GM21723 (cell line): ENCODE measurements around the gene BPIFB2.
"Not testable (repeated sequence)": the region's sequence is repeated elsewhere in the genome, so short reads cannot be mapped to it uniquely, and the experiment has no call there.

Experiments used
- ATAC-seq: cut with Tn5 transposase; IDR thresholded peaks from one replicate; pipeline ENCODE4 v1.9.1; 2021; ENCODE audit warnings: mild to moderate bottlenecking, moderate library complexity; ENCODE audit not compliant: unreplicated experiment

Gene BPIFB2

DNA sequence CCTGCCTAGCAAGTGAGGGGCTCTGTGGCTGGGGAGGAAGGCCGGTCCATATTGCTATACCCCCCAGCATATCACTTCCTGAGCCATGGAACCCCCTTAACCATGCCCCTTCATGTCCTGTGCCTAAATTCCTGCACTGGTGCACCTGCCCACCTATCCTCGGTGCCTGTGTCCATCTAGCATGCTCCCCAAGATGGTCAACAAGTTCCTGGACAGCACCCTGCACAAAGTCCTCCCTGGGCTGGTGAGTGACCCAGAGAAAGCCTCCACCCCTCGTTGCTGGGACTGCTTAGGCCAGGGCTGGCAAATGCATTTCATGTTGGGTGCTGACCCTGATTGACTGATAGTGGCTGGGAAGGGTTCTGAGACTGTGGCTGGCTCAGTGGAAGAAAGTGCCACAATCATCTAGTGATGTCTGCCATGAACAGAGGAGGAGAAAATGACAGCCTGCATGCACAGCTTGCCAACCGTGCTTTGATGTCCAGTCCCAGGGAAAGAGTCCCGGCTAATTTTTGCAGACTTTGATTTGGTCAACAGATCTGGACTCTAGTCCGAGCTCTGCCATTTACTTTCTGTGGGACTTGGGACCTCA, 27.5 kb downstream of the BPIFB2 start:
- ATAC-seq = no peak

DNA sequence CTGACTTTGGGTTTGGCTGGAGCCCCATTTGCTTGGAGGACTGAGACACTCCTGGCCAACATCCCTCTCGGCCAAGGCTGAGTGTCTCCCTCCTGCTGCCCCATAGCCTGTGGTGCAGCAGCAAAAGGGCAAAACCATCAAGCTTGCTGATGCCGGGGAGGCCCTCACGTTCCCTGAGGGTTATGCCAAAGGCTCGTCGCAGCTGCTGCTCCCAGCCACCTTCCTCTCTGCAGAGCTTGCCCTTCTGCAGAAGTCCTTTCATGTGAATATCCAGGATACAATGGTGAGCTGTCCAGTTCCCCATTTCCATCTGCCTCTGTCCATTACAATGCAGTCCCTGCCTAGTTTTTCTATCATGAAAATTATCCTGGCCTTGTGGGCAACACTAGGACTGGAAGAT, 30.0 kb downstream of the BPIFB2 start:
- no peak for ATAC-seq

DNA sequence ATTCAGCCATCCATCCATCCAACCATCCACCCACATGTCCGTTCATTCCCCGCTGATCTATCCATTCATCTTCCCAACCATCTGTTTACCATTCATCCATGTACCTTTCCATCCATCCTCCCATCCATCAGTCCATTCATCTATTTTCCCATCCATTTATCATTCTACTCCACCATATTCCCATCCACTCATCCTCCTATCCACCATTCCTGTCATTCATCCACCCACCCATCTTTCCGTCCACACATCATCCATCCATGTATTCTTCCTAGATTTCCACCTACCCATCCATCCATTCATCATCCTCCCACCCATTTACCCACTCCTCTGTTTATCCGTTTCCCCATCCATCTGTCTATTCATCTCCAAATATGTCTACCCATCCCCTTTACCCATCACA, 30.7 kb downstream of the BPIFB2 start:
- ATAC-seq = no peak

DNA sequence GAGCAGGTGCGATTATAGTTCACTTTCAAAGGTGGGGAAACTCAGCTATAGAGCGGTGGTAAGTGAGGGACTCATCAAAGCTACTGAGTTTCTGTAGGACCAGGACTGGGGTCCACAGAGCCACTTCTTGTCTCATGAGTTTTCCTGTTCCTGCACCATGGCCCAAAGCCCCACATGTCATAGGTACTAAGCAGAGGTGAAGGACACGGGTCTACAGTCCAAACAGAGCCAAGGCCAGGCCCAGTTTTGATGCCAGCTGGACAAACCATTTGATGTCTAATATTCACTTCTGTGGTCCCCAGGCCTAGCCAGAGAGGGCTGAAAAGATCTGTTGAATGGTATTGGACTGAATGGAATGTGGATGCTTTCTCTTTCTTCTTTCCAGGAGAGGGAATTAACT, 34.9 kb downstream of the BPIFB2 start:
- ATAC-seq = no peak

DNA sequence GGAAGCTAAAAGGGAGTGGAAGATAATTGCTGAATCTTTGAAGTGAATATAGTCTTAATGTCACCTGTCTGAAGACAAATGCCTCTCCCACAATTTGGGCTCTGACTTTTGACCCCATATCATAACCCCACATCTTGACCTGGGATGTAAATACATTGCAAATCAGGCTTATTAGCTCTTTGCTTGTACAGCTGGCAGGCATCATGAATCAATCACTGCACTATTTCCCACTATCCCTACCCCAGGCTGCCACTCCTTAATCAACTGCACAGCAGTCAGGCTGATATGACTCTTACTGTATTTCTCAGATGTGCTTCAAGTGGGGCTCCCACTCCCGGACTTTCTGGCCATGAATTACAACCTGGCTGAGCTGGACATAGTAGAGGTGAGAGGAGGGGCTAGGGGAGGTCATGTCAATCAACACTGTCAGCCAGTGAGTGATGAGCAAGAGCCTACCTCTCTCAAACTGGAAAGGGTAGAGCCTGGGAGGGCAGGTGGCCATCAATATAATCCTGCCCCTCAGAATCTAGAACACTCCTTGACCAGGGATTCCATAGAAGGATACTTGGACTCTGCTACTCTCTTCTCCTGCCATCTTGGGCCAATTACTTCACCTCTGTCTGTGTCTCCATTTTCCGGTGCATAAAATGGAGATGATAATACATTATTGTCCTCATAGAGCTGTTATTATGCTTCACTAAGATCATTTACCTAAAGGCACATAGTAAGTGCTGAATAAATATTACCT, 35.7 kb downstream of the BPIFB2 start:
- no peak for ATAC-seq

DNA sequence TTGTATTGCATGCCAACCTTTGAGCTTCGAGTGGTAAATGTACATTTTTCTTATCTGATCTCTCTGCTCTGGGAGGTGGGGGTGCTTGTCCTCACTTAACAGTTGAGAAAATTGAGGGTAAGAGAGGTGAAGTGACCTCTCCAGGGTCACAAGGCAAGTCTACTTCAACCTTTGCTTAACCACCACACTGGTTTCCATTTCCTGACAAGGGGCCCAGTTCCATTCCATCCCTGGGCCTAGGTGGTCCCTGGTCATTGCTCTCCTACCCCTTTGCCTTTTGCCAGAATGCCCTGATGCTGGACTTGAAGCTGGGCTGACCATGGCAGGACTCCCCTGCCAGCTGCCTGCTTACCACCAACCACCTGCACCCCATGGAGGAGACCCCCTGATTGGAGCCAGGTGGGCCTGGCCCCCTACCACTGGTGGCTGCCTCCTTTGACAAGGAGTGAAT, 36.3 kb downstream of the BPIFB2 start:
- ATAC-seq = no peak

DNA sequence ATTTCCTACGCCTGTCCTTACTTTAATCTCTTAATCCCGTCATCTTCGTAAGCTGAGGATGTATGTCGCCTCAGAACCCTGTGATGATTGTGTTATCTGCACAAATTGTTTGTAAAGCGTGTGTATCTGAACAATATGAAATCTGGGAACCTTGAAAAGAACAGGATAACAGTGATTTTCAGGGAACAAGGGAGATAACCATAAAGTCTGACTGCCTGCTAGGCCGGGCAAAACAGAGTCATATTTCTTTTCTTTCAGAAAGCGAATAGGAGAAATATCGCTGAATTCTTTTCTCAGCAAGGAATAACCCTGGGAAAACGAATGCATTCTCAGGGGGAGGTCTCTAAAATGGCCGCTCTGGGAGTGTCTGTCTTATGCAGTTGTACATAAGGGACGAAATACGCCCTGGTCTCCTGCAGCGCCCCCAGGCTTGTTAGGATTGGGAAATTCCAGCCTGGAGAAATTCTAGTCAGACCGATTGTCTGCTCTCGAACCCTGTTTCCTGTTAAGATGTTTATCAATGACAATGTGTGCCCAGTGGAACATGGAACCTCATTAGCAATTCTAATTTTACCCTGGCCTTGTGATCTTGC, 37.7 kb downstream of the BPIFB2 start:
- ATAC-seq = not testable (repeated sequence)

DNA sequence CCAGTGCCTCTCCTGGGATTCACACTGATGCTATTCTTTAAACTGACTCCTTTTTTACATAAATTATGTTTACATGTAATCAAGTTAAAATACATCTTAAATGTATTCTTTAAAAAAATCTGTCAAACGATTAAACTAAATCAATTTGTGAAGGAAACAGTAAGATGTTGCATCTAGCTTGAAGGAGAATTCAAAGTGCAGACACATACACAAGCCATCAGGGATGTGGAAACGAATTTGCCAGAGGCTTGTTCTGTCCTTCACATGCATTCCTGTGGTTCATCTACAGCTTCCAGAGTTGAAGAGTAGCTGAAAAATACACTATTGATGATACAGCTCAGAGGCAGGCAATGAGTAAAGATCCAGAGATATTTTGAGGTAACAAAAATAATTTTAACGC, 38.9 kb downstream of the BPIFB2 start:
- ATAC-seq = no peak

DNA sequence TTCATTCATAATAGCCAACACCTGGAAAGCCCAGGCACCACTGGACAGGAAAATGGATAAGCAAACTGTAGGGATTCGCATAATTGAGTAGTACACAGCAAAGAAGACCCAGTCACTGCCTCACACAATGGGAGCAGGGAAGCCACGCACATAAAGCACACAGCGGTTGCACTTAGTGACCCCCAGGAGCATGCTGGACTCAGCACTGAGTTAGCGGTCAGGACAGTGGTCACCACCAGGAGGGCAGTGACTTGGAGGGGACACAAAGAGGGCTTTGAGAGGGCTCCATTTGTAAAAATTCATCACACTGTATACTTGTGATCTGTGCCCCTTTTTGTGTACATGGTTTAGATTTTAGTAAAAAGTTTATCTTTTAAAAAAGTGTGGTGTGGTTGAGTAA, 43.8 kb downstream of the BPIFB2 start:
- no peak for ATAC-seq

DNA sequence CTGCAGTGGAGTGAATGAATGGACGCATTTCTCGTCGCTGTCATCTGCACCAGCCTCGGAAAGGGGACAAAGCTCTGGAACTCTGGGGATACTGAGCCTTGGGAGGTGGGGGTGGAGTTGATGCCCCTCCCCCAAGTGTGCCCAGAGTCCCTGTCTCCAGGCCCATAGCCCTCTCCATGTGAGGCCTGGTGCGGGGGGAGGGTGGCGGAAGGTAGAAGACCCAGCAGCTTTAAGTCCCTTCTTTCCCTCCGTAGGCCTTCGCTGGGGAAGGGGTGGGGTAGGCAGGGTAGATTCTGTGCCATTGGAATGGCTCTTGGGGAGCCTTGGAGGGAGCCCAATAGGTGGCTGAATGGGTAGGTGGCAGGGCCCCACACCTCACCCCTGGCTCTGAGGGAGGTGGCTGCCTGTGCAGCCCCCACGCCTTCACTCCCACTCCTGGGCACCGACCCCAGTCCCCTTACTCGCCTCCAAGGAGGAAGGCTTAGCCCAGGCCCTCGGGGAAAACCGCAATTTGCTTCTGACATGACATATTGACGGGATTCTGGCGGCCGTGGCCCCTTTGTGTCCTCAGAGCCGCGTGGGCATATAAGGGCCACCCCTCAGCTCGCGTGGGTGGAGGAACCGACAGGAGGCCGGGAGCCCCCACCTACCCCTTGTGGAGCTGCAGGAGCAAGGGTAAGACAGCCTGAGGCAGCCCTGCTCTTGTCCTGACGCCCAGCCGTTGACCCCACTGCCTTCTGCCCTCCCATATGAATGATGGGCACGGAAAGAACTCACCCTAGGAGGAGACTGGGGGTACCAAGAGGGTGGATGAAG, 46.0 kb downstream of the BPIFB2 start, which contains the start of gene BPIFB3:
Gene BPIFB3 (plus strand): TSS at position 613 of the 816 bp plus-strand sequence. CDS start 1,533 bp downstream, outside the sequence.
- no peak for ATAC-seq

DNA sequence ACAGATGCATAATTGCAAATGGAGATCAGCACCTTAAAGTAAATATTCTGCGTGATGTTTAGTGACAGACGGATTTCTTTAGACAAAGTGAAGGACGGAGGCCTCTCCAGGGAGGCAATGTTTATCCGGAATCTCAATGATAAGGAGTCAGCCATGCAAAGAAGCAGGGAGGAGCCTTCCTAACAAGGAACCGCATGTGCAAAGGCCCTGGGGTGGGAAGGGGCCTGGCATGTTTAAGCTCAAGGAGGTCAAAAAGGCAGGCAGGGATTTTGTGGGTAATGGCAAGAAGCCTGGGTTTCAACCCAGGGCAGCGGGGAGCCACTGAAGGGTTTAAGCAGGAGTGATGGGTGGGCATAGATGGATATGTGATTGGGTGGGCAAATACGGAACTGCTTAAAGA, 46.9 kb downstream of the BPIFB2 start:
- no peak for ATAC-seq

DNA sequence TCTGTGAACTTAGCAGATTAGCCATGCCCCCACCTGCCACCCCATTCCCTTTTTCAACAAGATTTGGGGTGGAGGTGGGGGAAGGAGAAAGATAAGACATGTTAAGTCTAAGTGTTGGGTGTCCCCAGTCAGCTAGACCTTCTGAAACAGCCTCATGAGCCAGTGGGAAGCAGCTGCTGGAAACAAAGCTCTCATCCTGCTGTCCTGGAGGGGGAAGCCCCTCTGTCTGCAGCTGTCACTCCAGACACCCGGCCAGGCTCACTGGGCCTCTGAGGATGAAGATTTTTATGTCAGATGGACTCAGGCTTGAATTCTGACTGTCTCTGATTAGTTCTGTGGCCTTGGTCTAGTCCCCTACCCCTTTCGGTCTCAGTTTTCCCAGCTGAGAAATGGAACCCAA, 47.3 kb downstream of the BPIFB2 start:
- ATAC-seq = no peak

DNA sequence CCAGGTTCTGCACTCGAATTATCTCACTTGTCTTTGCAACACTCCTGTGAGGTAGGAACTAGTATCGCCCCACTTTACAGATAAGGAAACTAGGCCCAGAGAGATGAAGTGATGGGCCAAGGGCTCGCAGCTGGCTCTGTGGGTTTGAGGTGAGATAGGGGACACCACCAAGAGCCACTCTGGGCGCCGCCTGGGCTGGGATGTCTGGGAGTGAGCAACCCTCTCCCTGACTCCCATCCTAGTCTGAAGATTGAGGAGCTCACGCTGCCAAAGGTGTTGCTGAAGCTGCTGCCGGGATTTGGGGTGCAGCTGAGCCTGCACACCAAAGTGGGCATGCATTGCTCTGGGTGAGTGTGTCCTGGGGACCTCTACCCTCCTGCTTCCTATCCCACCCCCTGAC, 51.6 kb downstream of the BPIFB2 start:
- no peak for ATAC-seq

DNA sequence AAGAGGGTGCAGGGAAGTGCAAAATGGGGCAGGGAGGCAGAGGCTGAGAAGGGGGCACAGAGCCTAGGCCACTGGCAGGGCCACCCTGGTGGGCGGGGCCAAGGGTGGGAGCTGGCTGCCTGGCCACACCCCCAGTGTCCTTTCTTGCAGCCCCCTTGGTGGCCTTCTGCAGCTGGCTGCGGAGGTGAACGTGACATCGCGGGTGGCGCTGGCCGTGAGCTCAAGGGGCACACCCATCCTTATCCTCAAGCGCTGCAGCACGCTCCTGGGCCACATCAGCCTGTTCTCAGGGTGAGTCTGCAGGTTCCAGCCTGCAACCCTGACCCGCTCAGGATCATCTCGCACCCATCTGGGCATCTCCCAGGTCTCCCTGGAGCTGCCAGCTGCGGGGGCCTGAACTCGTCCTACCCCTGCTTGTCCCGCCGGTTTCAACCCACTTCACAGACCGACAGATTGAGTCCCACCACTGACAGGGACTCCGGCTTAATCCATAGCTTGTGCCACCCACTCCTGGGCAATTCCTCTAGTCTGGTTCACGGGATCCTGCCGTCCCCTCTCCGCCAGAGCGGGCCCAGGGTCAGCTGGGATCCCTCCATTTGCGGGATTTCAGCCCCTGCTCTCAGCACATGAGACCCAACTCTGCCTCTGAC, 52.4 kb downstream of the BPIFB2 start:
- ATAC-seq = no peak

DNA sequence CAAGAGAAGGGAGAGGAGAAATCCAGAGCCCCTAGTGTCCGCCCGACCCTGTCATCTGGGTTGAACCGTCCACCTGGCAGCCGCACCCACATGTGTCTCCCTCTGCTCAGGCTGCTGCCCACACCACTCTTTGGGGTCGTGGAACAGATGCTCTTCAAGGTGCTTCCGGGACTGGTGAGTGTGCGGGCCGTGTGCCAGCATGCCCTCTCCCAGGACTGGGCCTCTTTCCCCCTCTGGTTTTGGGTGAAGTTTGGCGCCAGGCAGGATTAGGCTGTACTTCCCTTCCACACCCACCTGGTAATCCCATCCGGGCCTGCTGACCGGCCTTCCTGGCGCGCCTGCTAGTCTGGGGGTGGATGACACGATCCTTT, 54.1 kb downstream of the BPIFB2 start:
- no peak for ATAC-seq

DNA sequence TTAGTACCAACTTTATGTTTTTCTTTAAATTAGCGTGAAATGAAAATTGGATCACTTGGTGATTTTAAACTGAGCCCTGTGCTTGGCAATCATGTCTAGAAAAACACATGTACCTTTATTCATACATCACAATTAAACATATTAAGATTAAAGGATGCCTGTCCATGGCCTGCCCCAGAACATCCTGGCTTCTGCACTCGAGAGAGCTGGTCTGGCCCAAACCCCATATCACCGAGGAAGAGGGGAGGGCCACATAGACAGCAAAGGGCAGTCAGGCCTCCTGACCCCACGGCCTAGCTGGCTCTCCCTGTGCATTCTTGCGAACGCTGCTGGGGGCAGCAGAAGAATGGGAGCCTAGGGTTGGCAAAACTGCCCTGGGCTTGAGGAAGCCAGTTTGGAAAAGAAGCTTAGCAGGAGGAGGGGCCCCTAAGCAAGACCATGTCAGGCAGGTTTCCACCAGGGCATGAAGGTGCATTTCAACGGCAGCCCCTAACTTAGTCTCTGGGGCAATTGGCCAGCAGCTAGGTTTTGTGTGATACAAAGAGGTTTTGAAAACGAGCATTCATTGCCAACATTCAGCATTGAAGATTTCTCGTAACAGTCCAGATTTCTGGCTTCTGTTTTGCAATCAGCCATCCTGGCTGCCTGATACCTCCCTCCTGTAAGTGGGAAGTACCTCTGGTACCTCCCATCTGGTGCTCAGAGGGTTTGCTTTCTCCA, 54.8 kb downstream of the BPIFB2 start:
- ATAC-seq = no peak

DNA sequence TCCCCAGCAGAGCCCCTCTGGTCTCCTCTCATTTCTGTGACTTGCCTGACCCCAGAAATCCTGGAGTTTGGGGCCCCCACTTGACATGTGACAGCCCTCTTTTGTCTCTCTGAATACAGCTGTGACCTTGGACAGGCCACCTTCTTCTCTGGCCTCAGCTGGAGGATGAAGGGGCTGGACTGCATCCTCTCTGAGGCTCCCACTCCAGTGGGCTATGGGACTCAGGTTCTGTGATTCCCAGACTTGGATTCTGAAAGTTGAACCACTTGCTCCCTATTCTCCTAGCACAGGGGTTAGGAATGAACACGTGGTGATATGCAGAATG, 55.3 kb downstream of the BPIFB2 start:
- no peak for ATAC-seq

DNA sequence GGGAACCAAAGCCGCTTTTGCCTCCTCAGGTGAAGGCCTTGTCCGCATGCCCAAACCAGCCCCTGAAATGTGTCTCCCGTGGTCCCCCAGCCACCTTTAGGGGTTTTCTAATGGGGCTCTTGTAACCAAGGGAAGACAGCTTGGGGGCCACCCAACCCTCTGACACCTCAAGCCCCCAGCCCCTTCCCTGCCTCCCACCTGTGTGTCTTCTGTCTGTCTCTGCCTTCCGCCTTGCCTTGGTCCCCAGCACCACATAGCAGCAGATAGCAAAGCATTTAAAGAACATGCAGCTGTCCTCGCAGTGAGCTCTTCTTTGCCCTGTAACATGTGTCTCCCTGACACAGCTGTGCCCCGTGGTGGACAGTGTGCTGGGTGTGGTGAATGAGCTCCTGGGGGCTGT, 55.8 kb downstream of the BPIFB2 start:
- ATAC-seq = no peak

DNA sequence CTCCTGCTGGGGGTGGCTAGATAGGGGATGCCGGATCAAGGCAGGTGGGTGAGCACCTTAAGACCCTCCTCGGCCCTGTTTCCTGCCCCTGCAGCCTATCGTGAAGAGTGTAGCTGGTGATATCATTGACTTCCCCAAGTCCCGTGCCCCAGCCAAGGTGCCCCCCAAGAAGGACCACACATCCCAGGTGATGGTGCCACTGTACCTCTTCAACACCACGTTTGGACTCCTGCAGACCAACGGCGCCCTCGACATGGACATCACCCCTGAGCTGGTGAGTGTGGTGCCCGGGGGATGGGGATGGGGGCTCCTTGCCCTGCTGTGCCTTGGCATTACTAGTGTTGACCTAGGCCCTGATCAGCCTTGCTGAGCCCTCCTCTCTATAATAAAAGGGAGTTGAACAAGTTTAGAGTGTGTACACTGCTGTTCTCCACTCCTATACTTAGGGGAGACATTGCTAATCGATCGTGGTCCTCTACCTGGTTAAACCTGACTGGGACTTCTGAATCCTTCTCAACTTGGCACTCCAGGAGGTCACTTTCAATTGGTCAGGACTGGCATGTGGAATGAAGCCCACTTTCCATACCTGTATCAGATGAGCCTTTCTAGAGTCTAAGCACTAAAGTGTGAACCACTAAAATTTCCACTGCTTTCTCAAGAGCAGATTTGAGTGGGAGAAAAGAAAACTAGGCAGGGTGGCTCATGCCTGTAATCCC, 57.2 kb downstream of the BPIFB2 start:
- ATAC-seq = no peak

DNA sequence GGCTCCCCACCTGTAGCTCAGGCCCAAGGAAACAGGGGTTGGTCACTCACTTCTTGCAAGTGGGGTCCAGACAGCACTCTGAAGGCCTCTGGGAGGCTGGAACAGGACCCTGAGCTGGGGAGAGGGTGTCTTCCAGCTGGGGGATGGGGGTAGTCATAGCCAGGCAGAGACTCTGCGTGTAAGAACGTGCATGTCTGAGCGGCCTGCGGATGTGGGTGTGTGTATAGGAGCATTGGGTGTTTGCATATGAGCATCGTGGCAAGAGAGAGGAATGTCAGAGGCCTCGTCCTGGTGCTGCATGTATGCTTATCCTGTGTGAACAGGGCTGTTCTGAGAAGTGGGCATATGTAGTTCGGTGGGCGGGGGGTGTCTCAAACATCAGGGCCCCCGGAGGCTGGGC, 58.3 kb downstream of the BPIFB2 start:
- no peak for ATAC-seq
